Prostate gland (tissue), 2 donors: Measurements from ENCODE around the gene PRICKLE3. TPM values are rescaled to one million over a fixed set of nuclear protein-coding genes. Genes with fewer than 3 reads are reported as not detected.
A peak's percentile ranks its signal among the peaks of the same experiment; 100 is the strongest.

ENCODE experiments used
- DNase-seq: peaks from one replicate; pipeline ENCODE4 v3.0.0-alpha.2; 2019; ENCODE audit warnings: low spot score
- H3K27ac ChIP-seq, 2 donors: fragments of 200-600 bp; sonication (generic); 2 replicates each; pipeline ENCODE4 v1.5.1; 2017 to 2019
- H3K27me3 ChIP-seq: fragments of 200-600 bp; sonication (generic); replicated peaks from 2 replicates; pipeline ENCODE4 v1.5.1; 2019; ENCODE audit not compliant: insufficient read depth
- H3K36me3 ChIP-seq, 2 donors: fragments of 200-600 bp; sonication (generic); 1 replicate in 1 of 2; 2 replicates in 1 of 2; pipeline versions ENCODE4 v1.5.1 to v1.8.1; 2017 to 2019
- H3K4me1 ChIP-seq: fragments of 200-600 bp; sonication (generic); replicated peaks from 2 replicates; pipeline ENCODE4 v1.5.1; 2019
- H3K4me3 ChIP-seq, 2 donors: fragments of 200-600 bp; sonication (generic); 2 replicates each; pipeline ENCODE4 v1.5.1; 2017 to 2019
- H3K9me3 ChIP-seq: fragments of 200-600 bp; sonication (generic); 2 replicates; pipeline ENCODE4 v1.5.1; 2017
- POLR2A ChIP-seq: fragments of 450-650 bp; IDR thresholded peaks from one replicate; pipeline ENCODE4 v1.6.1; 2016; ENCODE audit warnings: antibody characterized with exemption, mild to moderate bottlenecking
- POLR2AphosphoS5 ChIP-seq: sonication (generic); formaldehyde crosslinking; IDR thresholded peaks from one replicate; pipeline ENCODE4 v1.6.1; 2017; ENCODE audit warnings: antibody characterized with exemption
- WGBS: methylation state at CpG from one replicate; pipeline ENCODE4 v1.1.5; 2018; 5-methylcytosine and 5-hydroxymethylcytosine counted together
- intact Hi-C: fragments of 100-400 bp; cut with DNase I; formaldehyde crosslinking; loops from one replicate; pipeline ENCODE4 v1.14.2; 2022
- total RNA-seq, 2 donors: library from RNA; depleted of rRNA; stranded (reverse); fragments of >200 nt; gene quantifications; one replicate each; pipeline ENCODE4 v1.1.0, GENCODE V29; 2016
- TF ChIP-seq, protein P1 (sequence below), 4 experiments: fragments of 200-600 bp in 2 of 4; fragments of 450-650 bp in 2 of 4; sonication (generic) in 2 of 4; IDR thresholded peaks; 1 replicate in 3 of 4; 2 replicates in 1 of 4; pipeline ENCODE4 v1.5.1; 2016 to 2019; ENCODE audit warnings: antibody characterized with exemption in 4 of 4, mild to moderate bottlenecking in 2 of 4, moderate library complexity in 2 of 4

Gene PRICKLE3
- total RNA-seq, 2 donors from 2014 or later = 17.4 to 20.5 TPM

GRCh38 chrX:49203536-49203935 lies 17.4 kb upstream of the PRICKLE3 start:
- no peaks in the 10 kb centered on the region for H3K27me3 ChIP-seq
- H3K9me3 ChIP-seq = no peaks in the 10 kb centered on the region
- no peak overlapping the region for H3K4me3 ChIP-seq
- no peak for TF ChIP-seq POLR2AphosphoS5
- TF ChIP-seq POLR2A = no peak
- no peaks in the 10 kb centered on the region for H3K36me3 ChIP-seq
- intact Hi-C loops = no loop called here
- H3K4me1 ChIP-seq = no peaks in the 10 kb centered on the region
- no peak overlapping the region for H3K27ac ChIP-seq
- WGBS = 59% methylated on average over 3 of the region's 3 CpGs
- no peak for DNase-seq

- no peak overlapping the region for H3K4me3 ChIP-seq
- WGBS = 42% methylated on average over 2 of the region's 2 CpGs
- H3K27ac ChIP-seq = no peak overlapping the region
- H3K4me1 ChIP-seq = no peaks in the 10 kb centered on the region
- H3K36me3 ChIP-seq = no peaks in the 10 kb centered on the region
- intact Hi-C loops = no loop called here
- no peak for DNase-seq
- H3K27me3 ChIP-seq = no peaks in the 10 kb centered on the region
- no peak for TF ChIP-seq POLR2A
- TF ChIP-seq POLR2AphosphoS5 = no peak
- TF ChIP-seq, protein P1, sequence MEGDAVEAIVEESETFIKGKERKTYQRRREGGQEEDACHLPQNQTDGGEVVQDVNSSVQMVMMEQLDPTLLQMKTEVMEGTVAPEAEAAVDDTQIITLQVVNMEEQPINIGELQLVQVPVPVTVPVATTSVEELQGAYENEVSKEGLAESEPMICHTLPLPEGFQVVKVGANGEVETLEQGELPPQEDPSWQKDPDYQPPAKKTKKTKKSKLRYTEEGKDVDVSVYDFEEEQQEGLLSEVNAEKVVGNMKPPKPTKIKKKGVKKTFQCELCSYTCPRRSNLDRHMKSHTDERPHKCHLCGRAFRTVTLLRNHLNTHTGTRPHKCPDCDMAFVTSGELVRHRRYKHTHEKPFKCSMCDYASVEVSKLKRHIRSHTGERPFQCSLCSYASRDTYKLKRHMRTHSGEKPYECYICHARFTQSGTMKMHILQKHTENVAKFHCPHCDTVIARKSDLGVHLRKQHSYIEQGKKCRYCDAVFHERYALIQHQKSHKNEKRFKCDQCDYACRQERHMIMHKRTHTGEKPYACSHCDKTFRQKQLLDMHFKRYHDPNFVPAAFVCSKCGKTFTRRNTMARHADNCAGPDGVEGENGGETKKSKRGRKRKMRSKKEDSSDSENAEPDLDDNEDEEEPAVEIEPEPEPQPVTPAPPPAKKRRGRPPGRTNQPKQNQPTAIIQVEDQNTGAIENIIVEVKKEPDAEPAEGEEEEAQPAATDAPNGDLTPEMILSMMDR (IDR thresholded peaks at IDR 0.05) = no peak
- no peaks in the 10 kb centered on the region for H3K9me3 ChIP-seq
Measured at GRCh38 chrX:49202022-49202421, 15.8 kb upstream of the PRICKLE3 start.

GRCh38 chrX:49199906-49200771 lies 14.0 kb upstream of the PRICKLE3 start, which contains the start of gene SYP:
Gene SYP (minus strand): TSS chrX:49200193. CDS start chrX:49200186, 7 bp downstream.
- intact Hi-C loops = loop anchor here (10.0 kb wide), 1 partner anchor 65 kb away; the partner anchor contains the start of genes FOXP3 and PPP1R3F
- no peaks in the 10 kb centered on the region for H3K27me3 ChIP-seq
- no peaks in the 10 kb centered on the region for H3K4me1 ChIP-seq
- TF ChIP-seq POLR2AphosphoS5 = peak; percentile 62
- TF ChIP-seq, protein P1 (IDR thresholded peaks at IDR 0.05) = peak in 1 of 4 experiments; percentile 14
- peak; percentile 52 for TF ChIP-seq POLR2A
- H3K27ac ChIP-seq = peak within 1 kb of the TSS; percentile 51 to 53
- no peaks in the 10 kb centered on the region for H3K9me3 ChIP-seq
- DNase-seq = peak; percentile 86
- peak within 1 kb of the TSS in 1 of 2 donors; percentile 17 for H3K4me3 ChIP-seq
- no peaks in the 10 kb centered on the region for H3K36me3 ChIP-seq
- WGBS = under 1% methylated on average over 27 of the region's 61 CpGs

GRCh38 chrX:49199315-49199595 lies 13.1 kb upstream of the PRICKLE3 start:
- TF ChIP-seq, protein P1 (IDR thresholded peaks at IDR 0.05) = no peak
- no peak for TF ChIP-seq POLR2A
- TF ChIP-seq POLR2AphosphoS5 = no peak
- H3K4me3 ChIP-seq = no peak overlapping the region

GRCh38 chrX:49198540-49199314 lies 12.6 kb upstream of the PRICKLE3 start:
- H3K36me3 ChIP-seq = no peaks in the 10 kb centered on the region
- DNase-seq = no peak
- intact Hi-C loops = loop anchor here (10.0 kb wide), 1 partner anchor 66 kb away; the partner anchor contains the start of genes FOXP3 and PPP1R3F
- H3K4me3 ChIP-seq = no peak overlapping the region
- TF ChIP-seq, protein P1 (IDR thresholded peaks at IDR 0.05) = no peak
- TF ChIP-seq POLR2A = no peak
- no peak for TF ChIP-seq POLR2AphosphoS5
- H3K27me3 ChIP-seq = no peaks in the 10 kb centered on the region
- no peaks in the 10 kb centered on the region for H3K4me1 ChIP-seq
- H3K9me3 ChIP-seq = no peaks in the 10 kb centered on the region
- H3K27ac ChIP-seq = no peak overlapping the region
- 7% methylated on average over 12 of the region's 12 CpGs for WGBS

More at GRCh38 chrX:49199315-49199595, 13.1 kb upstream of the PRICKLE3 start:
- WGBS = 8% methylated on average over 11 of the region's 11 CpGs
- Histone ChIP-seq H3K27ac (no peak overlapping the region), H3K9me3 (no peaks in the 10 kb centered on the region), H3K27me3 (no peaks in the 10 kb centered on the region), H3K36me3 (no peaks in the 10 kb centered on the region), H3K4me1 (no peaks in the 10 kb centered on the region)
- intact Hi-C loops = loop anchor here (10.0 kb wide), 1 partner anchor 66 kb away; the partner anchor contains the start of genes FOXP3 and PPP1R3F
- DNase-seq = no peak
